RWPE2 (cell line): Measurements from ENCODE around the gene THUMPD3.
A peak's percentile ranks its signal among the peaks of the same experiment; 100 is the strongest.

ENCODE experiments used
- ATAC-seq: fragments of 200-7000 bp; cut with Tn5 transposase; 3 replicates; pipeline ENCODE4 v1.9.1; 2021; ENCODE audit warnings: low read depth
- DNase-seq: peaks from one replicate; pipeline ENCODE4 v3.0.0-alpha.2; 2020; ENCODE audit warnings: low spot score
- H3K27ac ChIP-seq: fragments of 450-650 bp; 2 replicates; pipeline ENCODE4 v1.5.1; 2017; ENCODE audit warnings: mild to moderate bottlenecking; ENCODE audit not compliant: poor library complexity, severe bottlenecking
- H3K27me3 ChIP-seq: fragments of 250-450 bp; sonication (Bioruptor Pico); 2 replicates; pipeline ENCODE4 v1.5.1; 2021; ENCODE audit warnings: mild to moderate bottlenecking, moderate library complexity; ENCODE audit not compliant: insufficient read depth, poor library complexity, severe bottlenecking
- H3K36me3 ChIP-seq: fragments of 250-450 bp; sonication (Bioruptor Pico); 2 replicates; pipeline ENCODE4 v1.5.1; 2020; ENCODE audit warnings: low read depth, mild to moderate bottlenecking, moderate library complexity
- H3K4me1 ChIP-seq: fragments of 250-450 bp; sonication (Bioruptor Pico); 2 replicates; pipeline ENCODE4 v1.5.1; 2021; ENCODE audit warnings: mild to moderate bottlenecking, moderate library complexity; ENCODE audit not compliant: insufficient read depth, poor library complexity, severe bottlenecking
- H3K4me3 ChIP-seq: fragments of 250-450 bp; sonication (Bioruptor Pico); 2 replicates; pipeline ENCODE4 v1.5.1; 2021; ENCODE audit warnings: mild to moderate bottlenecking, moderate library complexity; ENCODE audit not compliant: severe bottlenecking
- H3K9me3 ChIP-seq: fragments of 250-450 bp; sonication (Bioruptor Pico); 2 replicates; pipeline ENCODE4 v1.5.1; 2021; ENCODE audit warnings: mild to moderate bottlenecking, moderate library complexity; ENCODE audit not compliant: severe bottlenecking
- CTCF ChIP-seq: fragments of 450-650 bp; IDR thresholded peaks from one replicate; pipeline ENCODE4 v1.5.1; 2017; ENCODE audit warnings: mild to moderate bottlenecking, moderate library complexity; ENCODE audit not compliant: poor library complexity, severe bottlenecking

Gene THUMPD3

GRCh38 chr3:9339761-9340471 is 22.9 kb upstream of the THUMPD3 start:
- TF ChIP-seq CTCF, result no peak
- Histone ChIP-seq H3K9me3 (no peaks in the 10 kb centered on the region), H3K27ac (peak overlapping the region; percentile 37), H3K4me3 (no peak overlapping the region), H3K4me1 (peaks cover 11% of the 10 kb centered on the region), H3K36me3 (no peaks in the 10 kb centered on the region), H3K27me3 (no peaks in the 10 kb centered on the region)
- ATAC-seq, result peak; percentile 41
- DNase-seq, result no peak

DNA sequence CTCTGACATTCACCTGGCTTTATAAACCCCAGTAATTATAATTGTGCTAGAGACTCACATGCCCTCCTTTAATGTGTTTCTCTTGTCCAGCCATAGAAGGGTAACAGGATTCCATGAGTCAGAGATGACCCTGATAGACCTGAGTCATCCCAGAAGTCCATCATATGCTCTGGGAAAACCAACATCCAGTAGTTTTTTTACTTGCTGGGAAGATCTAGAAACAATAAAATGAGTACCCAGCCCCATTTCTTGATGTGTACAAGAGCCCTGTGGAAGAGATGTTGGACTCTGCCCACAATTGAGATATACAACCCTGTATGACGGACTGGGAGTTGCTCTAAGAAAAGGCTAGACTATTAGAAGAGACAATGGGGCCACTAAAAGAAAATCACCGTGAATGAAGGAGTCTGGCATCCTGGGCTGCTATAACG is 22.4 kb upstream of the THUMPD3 start:
- H3K4me3 ChIP-seq, result no peak overlapping the region
- no peaks in the 10 kb centered on the region for H3K9me3 ChIP-seq

DNA sequence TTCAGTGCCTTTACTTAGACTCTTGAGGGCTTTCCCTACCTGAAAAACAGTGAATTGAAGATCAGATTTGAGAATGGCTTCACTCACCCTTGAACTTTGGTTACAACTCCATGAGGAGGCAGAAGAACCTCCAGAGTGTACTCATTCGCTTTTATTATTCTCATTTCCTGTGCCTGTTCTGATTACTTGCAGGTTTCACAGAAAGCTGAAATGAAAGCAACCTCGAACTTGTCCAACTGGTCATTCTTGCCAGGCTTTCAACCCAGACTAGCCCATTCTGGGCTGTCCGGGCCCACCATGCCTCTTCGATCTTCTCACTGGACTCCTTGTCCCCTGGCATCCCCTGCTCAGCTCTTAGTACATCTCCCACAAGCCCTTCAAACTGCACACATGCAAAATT is 20.2 kb upstream of the THUMPD3 start:
- Histone ChIP-seq H3K27ac (no peak overlapping the region), H3K27me3 (no peaks in the 10 kb centered on the region), H3K4me1 (peaks cover 11% of the 10 kb centered on the region), H3K9me3 (no peaks in the 10 kb centered on the region), H3K36me3 (no peaks in the 10 kb centered on the region), H3K4me3 (no peak overlapping the region)
- no peak for DNase-seq
- no peak for ATAC-seq
- TF ChIP-seq CTCF, result no peak

More for the DNA sequence above, 22.4 kb upstream of the THUMPD3 start:
- peak overlapping the region; percentile 37 for H3K27ac ChIP-seq
- no peak for TF ChIP-seq CTCF
- no peaks in the 10 kb centered on the region for H3K36me3 ChIP-seq
- peak; percentile 95 for ATAC-seq
- DNase-seq, result no peak
- H3K4me1 ChIP-seq, result peaks cover 11% of the 10 kb centered on the region
- H3K27me3 ChIP-seq, result no peaks in the 10 kb centered on the region

GRCh38 chr3:9343115-9343514 is 19.7 kb upstream of the THUMPD3 start:
- TF ChIP-seq CTCF, result no peak
- H3K27ac ChIP-seq, result no peak overlapping the region
- no peak for ATAC-seq
- H3K9me3 ChIP-seq, result no peaks in the 10 kb centered on the region
- H3K4me1 ChIP-seq, result peaks cover 11% of the 10 kb centered on the region
- H3K27me3 ChIP-seq, result no peaks in the 10 kb centered on the region
- no peak overlapping the region for H3K4me3 ChIP-seq
- H3K36me3 ChIP-seq, result no peaks in the 10 kb centered on the region
- DNase-seq, result no peak

GRCh38 chr3:9345041-9345440 is 17.8 kb upstream of the THUMPD3 start:
- ATAC-seq, result no peak
- Histone ChIP-seq H3K36me3 (no peaks in the 10 kb centered on the region), H3K9me3 (no peaks in the 10 kb centered on the region), H3K27me3 (no peaks in the 10 kb centered on the region), H3K27ac (no peak overlapping the region), H3K4me3 (no peak overlapping the region), H3K4me1 (peaks cover 18% of the 10 kb centered on the region)
- DNase-seq, result no peak
- TF ChIP-seq CTCF, result no peak
